Uterus (tissue), 4 donors: ENCODE data around the gene EIF6. TPM values are rescaled to one million over a fixed set of nuclear protein-coding genes. Genes with fewer than 3 reads are reported as not detected.

Source experiments
- DNase-seq, 2 donors: peaks; one replicate each; pipeline ENCODE4 v3.0.0-alpha.2; 2019 to 2020
- H3K27ac ChIP-seq, 2 donors: fragments of 200-600 bp; sonication (generic); 1 replicate in 1 of 2; 2 replicates in 1 of 2; pipeline ENCODE4 v1.5.1; 2016 to 2018
- H3K27me3 ChIP-seq, 2 donors: fragments of 200-600 bp; sonication (generic); one replicate each; pipeline ENCODE4 v1.5.1; 2018 to 2019; ENCODE audit warnings: control low read depth in 1 of 2
- H3K36me3 ChIP-seq, 2 donors: fragments of 200-600 bp; sonication (generic); one replicate each; pipeline ENCODE4 v1.5.1; 2019; ENCODE audit warnings: control low read depth in 1 of 2
- H3K4me1 ChIP-seq, 2 donors: fragments of 200-600 bp; sonication (generic); one replicate each; pipeline ENCODE4 v1.5.1; 2018 to 2019; ENCODE audit warnings: control low read depth in 1 of 2
- H3K4me3 ChIP-seq, 2 donors: fragments of 200-600 bp; sonication (generic); 1 replicate in 1 of 2; 2 replicates in 1 of 2; pipeline ENCODE4 v1.5.1; 2018 to 2019; ENCODE audit warnings: mild to moderate bottlenecking in 1 of 2
- H3K9me3 ChIP-seq, 2 donors: fragments of 200-600 bp; sonication (generic); one replicate each; pipeline ENCODE4 v1.5.1; 2019; ENCODE audit warnings: control low read depth in 1 of 2
- POLR2A ChIP-seq, 2 donors: fragments of 450-650 bp; IDR thresholded peaks; one replicate each; pipeline ENCODE4 v1.6.1; 2016; ENCODE audit warnings: antibody characterized with exemption in 2 of 2, mild to moderate bottlenecking in 1 of 2, moderate library complexity in 1 of 2
- intact Hi-C: fragments of 100-400 bp; cut with DNase I; formaldehyde crosslinking; loops from one replicate; pipeline ENCODE4 v1.15.1; 2023; ENCODE audit warnings: low total_unique reads
- total RNA-seq, 4 donors: library from RNA; depleted of rRNA in 3 of 4; stranded (reverse); fragments of >200 nt in 3 of 4; gene quantifications; one replicate each; pipeline versions ENCODE4 v1.1.0 to v1.2.4, GENCODE V29; 2014 to 2023
- TF ChIP-seq, protein P1 (sequence below), 4 experiments: fragments of 200-600 bp in 2 of 4; fragments of 450-650 bp in 2 of 4; sonication (generic) in 2 of 4; IDR thresholded peaks; one replicate each; pipeline ENCODE4 v1.5.1; 2016 to 2019; ENCODE audit warnings: antibody characterized with exemption in 4 of 4, mild to moderate bottlenecking in 2 of 4, moderate library complexity in 1 of 4
- donor health status: DM: yes; HTN: yes; CAD: no.

EIF6 gene
- total RNA-seq, 4 donors from 2014 or later: 33.8 to 80.9 (median 66.8) TPM

DNA sequence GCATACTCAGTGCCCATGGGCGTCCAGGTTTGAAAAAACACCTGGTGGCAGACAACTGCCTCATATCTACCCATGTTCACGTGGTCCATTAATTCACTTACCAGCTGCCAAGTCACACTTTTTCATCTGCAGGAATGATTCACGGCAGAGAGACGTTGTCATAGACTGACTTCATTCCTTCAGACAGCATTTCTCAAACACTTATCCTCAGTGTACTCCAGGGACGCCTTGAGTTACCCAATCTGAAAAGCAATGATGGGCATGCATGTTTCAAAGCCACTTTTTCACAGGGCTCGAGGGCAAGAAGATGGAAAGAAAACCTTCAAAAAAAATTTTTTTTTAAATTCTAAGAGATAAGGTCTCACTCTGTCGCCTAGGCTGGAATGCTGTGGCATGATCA is 12.7 kb downstream of the EIF6 start:
- Histone ChIP-seq H3K27ac (no peak overlapping the region), H3K9me3 (no peaks in the 10 kb centered on the region), H3K4me3 (no peak overlapping the region), H3K4me1 (peaks cover 0 to 10% of the 10 kb centered on the region in 2 donors), H3K27me3 (no peaks in the 10 kb centered on the region), H3K36me3 (no peaks in the 10 kb centered on the region)
- TF ChIP-seq POLR2A (IDR thresholded peaks at IDR 0.05): no peak
- TF ChIP-seq, protein P1, sequence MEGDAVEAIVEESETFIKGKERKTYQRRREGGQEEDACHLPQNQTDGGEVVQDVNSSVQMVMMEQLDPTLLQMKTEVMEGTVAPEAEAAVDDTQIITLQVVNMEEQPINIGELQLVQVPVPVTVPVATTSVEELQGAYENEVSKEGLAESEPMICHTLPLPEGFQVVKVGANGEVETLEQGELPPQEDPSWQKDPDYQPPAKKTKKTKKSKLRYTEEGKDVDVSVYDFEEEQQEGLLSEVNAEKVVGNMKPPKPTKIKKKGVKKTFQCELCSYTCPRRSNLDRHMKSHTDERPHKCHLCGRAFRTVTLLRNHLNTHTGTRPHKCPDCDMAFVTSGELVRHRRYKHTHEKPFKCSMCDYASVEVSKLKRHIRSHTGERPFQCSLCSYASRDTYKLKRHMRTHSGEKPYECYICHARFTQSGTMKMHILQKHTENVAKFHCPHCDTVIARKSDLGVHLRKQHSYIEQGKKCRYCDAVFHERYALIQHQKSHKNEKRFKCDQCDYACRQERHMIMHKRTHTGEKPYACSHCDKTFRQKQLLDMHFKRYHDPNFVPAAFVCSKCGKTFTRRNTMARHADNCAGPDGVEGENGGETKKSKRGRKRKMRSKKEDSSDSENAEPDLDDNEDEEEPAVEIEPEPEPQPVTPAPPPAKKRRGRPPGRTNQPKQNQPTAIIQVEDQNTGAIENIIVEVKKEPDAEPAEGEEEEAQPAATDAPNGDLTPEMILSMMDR (IDR thresholded peaks at IDR 0.05): no peak
- intact Hi-C loops: loop anchor here (10.0 kb wide), 1 partner anchor 127 kb away; the partner anchor contains the start of gene EDEM2
- DNase-seq: no peak

DNA sequence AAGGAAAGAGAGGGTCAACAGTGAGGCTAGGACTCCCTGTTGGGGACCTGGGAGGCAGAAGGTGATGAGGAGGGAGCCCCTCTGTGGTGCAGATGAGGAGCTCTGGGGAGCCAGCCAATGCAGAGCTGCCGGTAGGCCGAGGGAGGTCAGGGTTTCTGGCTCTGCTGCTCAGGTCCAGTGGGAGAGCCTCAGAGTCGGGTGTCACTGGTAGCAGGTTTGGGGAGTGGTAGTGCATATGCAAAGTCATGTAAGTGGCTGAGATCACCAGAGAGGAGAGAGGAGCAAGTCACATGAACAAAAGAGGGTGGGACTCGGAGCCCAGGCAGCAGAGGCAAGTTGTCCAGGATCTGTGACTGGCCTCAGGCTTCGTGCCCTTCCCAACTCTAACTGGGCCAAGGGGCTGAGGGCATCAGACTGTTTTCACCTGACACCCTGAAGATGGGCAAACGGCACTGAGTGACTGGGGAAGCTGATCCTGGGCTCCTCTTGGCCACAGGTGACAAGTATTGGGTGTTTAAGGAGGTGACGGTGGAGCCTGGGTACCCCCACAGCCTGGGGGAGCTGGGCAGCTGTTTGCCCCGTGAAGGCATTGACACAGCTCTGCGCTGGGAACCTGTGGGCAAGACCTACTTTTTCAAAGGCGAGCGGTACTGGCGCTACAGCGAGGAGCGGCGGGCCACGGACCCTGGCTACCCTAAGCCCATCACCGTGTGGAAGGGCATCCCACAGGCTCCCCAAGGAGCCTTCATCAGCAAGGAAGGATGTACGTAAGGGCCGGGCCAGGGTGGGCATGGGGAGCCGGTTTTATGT is 13.3 kb downstream of the EIF6 start:
- H3K9me3 ChIP-seq: no peaks in the 10 kb centered on the region
- TF ChIP-seq POLR2A (IDR thresholded peaks at IDR 0.05): no peak
- TF ChIP-seq, protein P1 (IDR thresholded peaks at IDR 0.05): no peak
- intact Hi-C loops: loop anchor here (10.0 kb wide), 1 partner anchor 126 kb away; the partner anchor contains the start of gene EDEM2
- no peak overlapping the region for H3K4me3 ChIP-seq
- no peak for DNase-seq
- H3K4me1 ChIP-seq: peaks cover 0 to 4% of the 10 kb centered on the region in 2 donors
- H3K36me3 ChIP-seq: no peaks in the 10 kb centered on the region
- H3K27ac ChIP-seq: no peak overlapping the region
- no peaks in the 10 kb centered on the region for H3K27me3 ChIP-seq

DNA sequence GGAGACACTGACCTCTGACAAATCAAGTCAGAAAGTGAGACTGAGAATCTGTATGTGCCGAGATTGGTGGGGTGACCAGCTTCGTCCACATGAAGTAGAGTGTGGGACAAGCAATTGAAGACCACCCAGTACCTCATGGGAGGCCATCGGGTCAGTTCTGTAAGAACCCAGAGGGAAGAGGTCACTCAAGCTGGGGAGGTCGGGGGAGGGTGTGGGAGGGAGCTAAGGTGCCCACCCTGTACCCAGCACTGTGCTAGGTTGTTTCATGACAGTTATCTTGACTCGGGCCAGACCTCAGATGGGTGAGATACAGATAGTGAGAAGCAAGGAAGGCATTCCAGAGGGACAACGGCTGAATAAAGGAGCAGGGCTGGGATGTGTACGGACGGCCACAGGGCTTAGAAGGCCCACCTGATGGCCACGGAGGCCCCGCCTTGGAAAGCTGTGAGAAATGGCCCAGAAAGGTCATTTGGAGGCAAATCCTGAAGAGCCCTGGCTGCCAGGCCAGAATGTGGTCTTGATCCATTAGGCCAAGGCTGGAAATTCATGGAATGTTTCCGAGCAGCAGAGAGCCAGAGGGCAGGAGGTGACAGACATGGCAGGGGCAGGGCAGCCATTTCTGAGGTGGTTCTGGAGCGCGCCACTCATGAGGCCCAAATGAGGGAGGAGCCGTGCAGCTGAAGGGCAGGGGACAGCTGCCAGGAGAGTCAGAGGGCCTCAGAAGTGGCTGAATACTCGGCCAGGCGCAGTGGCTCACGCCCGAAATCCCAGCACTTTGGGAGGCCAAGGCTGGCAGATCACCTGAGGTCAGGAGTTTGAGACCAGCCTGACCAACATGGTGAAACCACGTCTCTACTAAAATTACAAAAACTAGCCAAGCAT is 14.3 kb downstream of the EIF6 start:
- H3K4me1 ChIP-seq: no peaks in the 10 kb centered on the region
- intact Hi-C loops: loop anchor here (10.0 kb wide), 1 partner anchor 125 kb away; the partner anchor contains the start of gene EDEM2
- H3K4me3 ChIP-seq: no peak overlapping the region
- no peaks in the 10 kb centered on the region for H3K9me3 ChIP-seq
- H3K27me3 ChIP-seq: no peaks in the 10 kb centered on the region
- TF ChIP-seq, protein P1 (IDR thresholded peaks at IDR 0.05): no peak
- TF ChIP-seq POLR2A (IDR thresholded peaks at IDR 0.05): no peak
- no peak overlapping the region for H3K27ac ChIP-seq
- H3K36me3 ChIP-seq: no peaks in the 10 kb centered on the region
- no peak for DNase-seq

DNA sequence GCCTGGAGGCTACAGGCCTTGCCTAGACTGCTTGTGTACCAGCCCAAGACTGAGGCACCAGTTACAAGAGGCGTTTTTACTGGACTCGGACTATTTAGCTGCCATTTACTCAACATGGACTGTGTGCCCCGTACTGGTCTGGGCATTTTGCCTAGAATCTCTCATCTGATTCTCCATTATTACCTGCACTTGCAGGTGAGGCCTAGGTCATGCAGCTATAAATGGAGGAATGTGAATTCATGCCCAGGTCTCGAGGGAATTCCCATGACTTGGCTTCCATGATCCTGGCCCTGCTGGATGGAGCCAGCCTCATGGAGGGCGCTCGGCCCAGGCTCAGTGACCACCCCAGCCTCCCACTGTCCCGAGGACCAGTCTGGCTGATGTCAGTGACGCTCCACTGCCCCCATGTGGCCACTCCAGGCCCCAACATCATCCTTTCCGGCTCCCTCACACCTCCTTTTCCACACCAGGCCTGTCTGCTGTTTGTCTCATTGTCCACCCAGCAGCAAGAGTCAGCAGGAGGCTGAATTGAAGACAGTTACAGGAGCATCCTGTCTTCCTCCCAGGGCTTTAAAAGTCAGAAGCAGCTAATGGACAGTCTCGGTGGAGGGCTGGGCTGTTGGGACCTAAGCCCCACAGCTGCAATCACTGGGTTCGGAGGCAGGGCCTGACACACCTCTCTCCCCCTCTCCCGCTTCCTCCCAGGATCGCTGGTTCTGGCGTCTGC is 15.4 kb downstream of the EIF6 start:
- Histone ChIP-seq H3K36me3 (no peaks in the 10 kb centered on the region), H3K9me3 (no peaks in the 10 kb centered on the region), H3K27me3 (no peaks in the 10 kb centered on the region), H3K4me3 (no peak overlapping the region), H3K4me1 (no peaks in the 10 kb centered on the region), H3K27ac (peak overlapping the region in 1 of 2 donors; percentile 16)
- TF ChIP-seq, protein P1 (IDR thresholded peaks at IDR 0.05): peak; percentile 58 to 75 (median 68)
- TF ChIP-seq POLR2A (IDR thresholded peaks at IDR 0.05): no peak
- DNase-seq: peak; percentile 61 to 62
- intact Hi-C loops: no loop called here
